H9 (cell line): ENCODE data around the gene PARG. TPM values are rescaled to one million over a fixed set of nuclear protein-coding genes. Genes with fewer than 3 reads are reported as not detected.

Experiments used
- DNase-seq: peaks from one replicate; pipeline ENCODE4 v3.0.0-alpha.2; 2017
- H2AFZ ChIP-seq: one replicate; pipeline ENCODE4 v1.6.1; 2013; ENCODE audit warnings: mild to moderate bottlenecking, low read length, control low read depth, moderate library complexity
- H2AK5ac ChIP-seq: 2 replicates; pipeline ENCODE4 v1.6.1; 2013; ENCODE audit warnings: low read length, control low read depth, mixed read lengths; ENCODE audit not compliant: insufficient read length
- H2BK120ac ChIP-seq: one replicate; pipeline ENCODE4 v1.6.1; 2013; ENCODE audit warnings: low read depth, mild to moderate bottlenecking, low read length, control low read depth, inconsistent platforms; ENCODE audit not compliant: poor library complexity, severe bottlenecking
- H2BK12ac ChIP-seq: 2 replicates; pipeline ENCODE4 v1.6.1; 2013; ENCODE audit warnings: low read length, control low read depth, mixed read lengths, low read depth; ENCODE audit not compliant: insufficient read length
- H2BK15ac ChIP-seq: 2 replicates; pipeline ENCODE4 v1.6.1; 2013; ENCODE audit warnings: low read depth, low read length, control low read depth
- H2BK20ac ChIP-seq: one replicate; pipeline ENCODE4 v1.6.1; 2013; ENCODE audit warnings: low read depth, mild to moderate bottlenecking, low read length, control low read depth, inconsistent platforms; ENCODE audit not compliant: poor library complexity, severe bottlenecking
- H2BK5ac ChIP-seq: 2 replicates; pipeline ENCODE4 v1.6.1; 2013; ENCODE audit warnings: low read length, control low read depth, mixed read lengths; ENCODE audit not compliant: insufficient read length
- H3K14ac ChIP-seq: 2 replicates; pipeline ENCODE4 v1.6.1; 2013; ENCODE audit warnings: low read length, control low read depth; ENCODE audit not compliant: insufficient read depth
- H3K18ac ChIP-seq: 2 replicates; pipeline ENCODE4 v1.6.1; 2013; ENCODE audit warnings: low read depth, mild to moderate bottlenecking, mixed read lengths, low read length, control low read depth; ENCODE audit not compliant: insufficient read length
- H3K23ac ChIP-seq: 2 replicates; pipeline ENCODE4 v1.6.1; 2013; ENCODE audit warnings: low read length, control low read depth, mixed read lengths, low read depth; ENCODE audit not compliant: insufficient read length
- H3K23me2 ChIP-seq: 2 replicates; pipeline ENCODE4 v1.6.1; 2013; ENCODE audit warnings: low read depth, mild to moderate bottlenecking, mixed read lengths, low read length, control low read depth; ENCODE audit not compliant: insufficient read length, poor library complexity, severe bottlenecking
- H3K27ac ChIP-seq: 2 replicates; pipeline ENCODE4 v1.5.1; 2013; ENCODE audit warnings: low read length, control low read depth, mixed read lengths, low read depth; ENCODE audit not compliant: insufficient read length
- H3K27me3 ChIP-seq: 2 replicates; pipeline ENCODE4 v1.6.1; 2013; ENCODE audit warnings: low read length, control low read depth, inconsistent platforms; ENCODE audit not compliant: insufficient read depth
- H3K4ac ChIP-seq: 2 replicates; pipeline ENCODE4 v1.6.1; 2013; ENCODE audit warnings: low read depth, mild to moderate bottlenecking, control low read depth, inconsistent platforms, low read length, moderate library complexity
- H3K4me1 ChIP-seq: 2 replicates; pipeline ENCODE4 v1.6.1; 2013; ENCODE audit warnings: low read length, control low read depth, inconsistent platforms; ENCODE audit not compliant: insufficient read depth
- H3K4me2 ChIP-seq: 2 replicates; pipeline ENCODE4 v1.6.1; 2013; ENCODE audit warnings: low read length, control low read depth, mixed read lengths; ENCODE audit not compliant: insufficient read length, insufficient read depth
- H3K56ac ChIP-seq: 2 replicates; pipeline ENCODE4 v1.6.1; 2013; ENCODE audit warnings: low read depth, mild to moderate bottlenecking, mixed read lengths, low read length, control low read depth; ENCODE audit not compliant: insufficient read length
- H3K79me1 ChIP-seq: 2 replicates; pipeline ENCODE4 v1.6.1; 2013; ENCODE audit warnings: low read depth, mild to moderate bottlenecking, moderate library complexity, low read length, control low read depth, inconsistent platforms; ENCODE audit not compliant: insufficient read depth, poor library complexity, severe bottlenecking
- H3K79me2 ChIP-seq: 2 replicates; pipeline ENCODE4 v1.6.1; 2013; ENCODE audit warnings: low read length, control low read depth, inconsistent platforms; ENCODE audit not compliant: insufficient read depth
- H3K9ac ChIP-seq: 2 replicates; pipeline ENCODE4 v1.6.1; 2013; ENCODE audit warnings: low read length, control low read depth, mixed read lengths; ENCODE audit not compliant: insufficient read length; ENCODE audit errors: extremely low read depth
- H3K9me3 ChIP-seq: one replicate; pipeline ENCODE4 v1.6.1; 2013; ENCODE audit warnings: low read depth, low read length, inconsistent platforms; ENCODE audit not compliant: control insufficient read depth
- H3T11ph ChIP-seq: one replicate; pipeline ENCODE4 v1.6.1; 2013; ENCODE audit warnings: mild to moderate bottlenecking, low read length, control low read depth, inconsistent platforms
- H4K20me1 ChIP-seq: one replicate; pipeline ENCODE4 v1.6.1; 2013; ENCODE audit not compliant: control insufficient read depth, insufficient read length, insufficient read depth
- H4K5ac ChIP-seq: 2 replicates; pipeline ENCODE4 v1.6.1; 2013; ENCODE audit warnings: low read depth, mild to moderate bottlenecking, mixed read lengths, low read length, control low read depth; ENCODE audit not compliant: insufficient read length
- H4K8ac ChIP-seq: replicated peaks from 2 replicates; pipeline ENCODE4 v1.6.1; 2013; ENCODE audit warnings: low read length, control low read depth, mixed read lengths, low read depth; ENCODE audit not compliant: insufficient read length
- H4K91ac ChIP-seq: 2 replicates; pipeline ENCODE4 v1.6.1; 2013; ENCODE audit warnings: low read depth, mild to moderate bottlenecking, moderate library complexity, mixed read lengths, low read length, control low read depth; ENCODE audit not compliant: insufficient read length
- H3K27ac Mint-ChIP-seq, 3 experiments: 2 replicates in 2 of 3; 3 replicates in 1 of 3; pipeline ENCODE4 v1.8.0; 2020 to 2021; ENCODE audit warnings: mixed read lengths in 3 of 3, mild to moderate bottlenecking in 1 of 3, moderate library complexity in 1 of 3
- H3K27me3 Mint-ChIP-seq: 2 replicates; pipeline ENCODE4 v1.8.0; 2021; ENCODE audit warnings: low read depth, mild to moderate bottlenecking, moderate library complexity, mixed read lengths
- H3K36me3 Mint-ChIP-seq, 3 experiments: 2 replicates in 2 of 3; 3 replicates in 1 of 3; pipeline ENCODE4 v1.8.0; 2020 to 2021; ENCODE audit warnings: low read depth in 3 of 3, mixed read lengths in 3 of 3; ENCODE audit not compliant: insufficient read depth in 1 of 3
- H3K4me1 Mint-ChIP-seq, 2 experiments: 2 replicates each; pipeline ENCODE4 v1.8.0; 2020; ENCODE audit warnings: mixed read lengths in 2 of 2
- H3K4me3 Mint-ChIP-seq, 2 experiments: 2 replicates in 1 of 2; 3 replicates in 1 of 2; pipeline ENCODE4 v1.8.0; 2020 to 2021; ENCODE audit warnings: mild to moderate bottlenecking in 2 of 2, mixed read lengths in 2 of 2, moderate library complexity in 1 of 2
- H3K9me3 Mint-ChIP-seq, 2 experiments: 2 replicates in 1 of 2; 3 replicates in 1 of 2; pipeline ENCODE4 v1.8.0; 2020; ENCODE audit warnings: mild to moderate bottlenecking in 2 of 2, mixed read lengths in 2 of 2, moderate library complexity in 1 of 2
- CTCF ChIP-seq: fragments of 200-600 bp; sonication (generic); conservative IDR thresholded peaks from 3 replicates; pipeline ENCODE4 v1.8.0; 2021; ENCODE audit warnings: antibody characterized with exemption, mild to moderate bottlenecking
- WGBS: extraction: QIAGEN DNeasy Blood & Tissue Kit; methylation state at CpG from one replicate; pipeline ENCODE4 v1.1.7; 2013; ENCODE audit warnings: missing lambda C conversion rate, low lambda C conversion rate, mixed read lengths; ENCODE audit not compliant: insufficient read length; ENCODE audit errors: extremely low coverage; 5-methylcytosine and 5-hydroxymethylcytosine counted together
- total RNA-seq: library from RNA; stranded (reverse); gene quantifications from 2 replicates; pipeline ENCODE4 v1.2.1, GENCODE V29; 2021

Gene PARG
- total RNA-seq, 1 experiment from 2014 or later = 48.3 TPM

GRCh38 chr10:49769692-49770091, 172.1 kb downstream of the PARG start:
- no peaks in the 10 kb centered on the region for H3K79me1 ChIP-seq
- H4K91ac ChIP-seq = no peak overlapping the region
- H3K4me1 ChIP-seq = no peaks in the 10 kb centered on the region
- Mint-ChIP-seq H3K4me1 (peaks cover 4 to 5% of the 10 kb centered on the region in 2 experiments; a peak in 3 of 4 replicates), H3K36me3 (no peaks in the 10 kb centered on the region), H3K27ac (no peak overlapping the region), H3K4me3 (no peak overlapping the region; a peak in 1 of 5 replicates), H3K27me3 (peaks cover 1% of the 10 kb centered on the region; the same call in 1 of the 2 replicates), H3K9me3 (peaks cover 0 to 3% of the 10 kb centered on the region in 2 experiments; a peak in 1 of 5 replicates)
- no peak overlapping the region for H2AK5ac ChIP-seq
- no peak overlapping the region for H3K56ac ChIP-seq
- H3K4me2 ChIP-seq = no peak overlapping the region
- no peak overlapping the region for H2BK12ac ChIP-seq
- H3T11ph ChIP-seq = no peak overlapping the region
- H3K9ac ChIP-seq = no peak overlapping the region
- H4K8ac ChIP-seq = no peak overlapping the region
- no peaks in the 10 kb centered on the region for H3K9me3 ChIP-seq
- no peak overlapping the region for H3K18ac ChIP-seq
- no peak overlapping the region for H2BK120ac ChIP-seq
- H3K23ac ChIP-seq = no peak overlapping the region
- H2BK20ac ChIP-seq = no peak overlapping the region
- H3K14ac ChIP-seq = no peak overlapping the region
- no CpG with 5 or more reads among the region's 8 CpGs for WGBS
- H4K5ac ChIP-seq = no peak overlapping the region
- no peak overlapping the region for H2AFZ ChIP-seq
- H3K27ac ChIP-seq = no peak overlapping the region
- no peak overlapping the region for H2BK15ac ChIP-seq
- no peak for TF ChIP-seq CTCF
- no peaks in the 10 kb centered on the region for H3K27me3 ChIP-seq
- H3K79me2 ChIP-seq = no peaks in the 10 kb centered on the region
- no peaks in the 10 kb centered on the region for H3K23me2 ChIP-seq
- DNase-seq = no peak
- no peaks in the 10 kb centered on the region for H4K20me1 ChIP-seq
- H2BK5ac ChIP-seq = no peak overlapping the region
- no peak overlapping the region for H3K4ac ChIP-seq
